PC-9 (cell line): Measurements from ENCODE around the gene TMEM266. TPM values are rescaled to one million over a fixed set of nuclear protein-coding genes. Genes with fewer than 3 reads are reported as not detected.

ENCODE experiments used
- BruUV-seq: library from RNA; stranded (reverse); fragments of 400-500 nt; replicated peaks from 2 replicates; lab custom pipeline; 2021; lab: Mats Ljungman, UMichigan
- CTCF ChIA-PET: fragments of 300-600 bp; sonication (Branson Sonifier 250); formaldehyde crosslinking; loops from one replicate; lab custom pipeline; 2022; ENCODE audit warnings: antibody characterized with exemption; lab: Charles Lee
- POLR2A ChIA-PET: fragments of 300-600 bp; sonication (Branson Sonifier 250); formaldehyde crosslinking; loops from one replicate; lab custom pipeline; 2022; ENCODE audit warnings: antibody characterized with exemption; ENCODE audit not compliant: unreplicated experiment; lab: Charles Lee
- DNase-seq, 2 experiments: peaks; one replicate each; pipeline versions ENCODE4 v3.0.0 to v3.0.0-alpha.2; 2015 to 2022; ENCODE audit warnings: mixed read lengths in 1 of 2
- H2AFZ ChIP-seq: fragments of 200-600 bp; sonication (generic); 2 replicates; pipeline ENCODE4 v1.8.1; 2017; ENCODE audit warnings: antibody characterized with exemption
- H3F3A ChIP-seq: fragments of 200-600 bp; sonication (generic); 2 replicates; pipeline ENCODE4 v1.8.1; 2017; ENCODE audit warnings: antibody characterized with exemption, mild to moderate bottlenecking, low read depth; ENCODE audit not compliant: insufficient read depth
- H3K27ac ChIP-seq: fragments of 200-600 bp; sonication (generic); 2 replicates; pipeline ENCODE4 v1.6.1; 2016; ENCODE audit warnings: mixed run types
- H3K27me3 ChIP-seq: fragments of 200-600 bp; sonication (generic); 2 replicates; pipeline ENCODE4 v1.6.1; 2016; ENCODE audit warnings: low read depth, mixed run types; ENCODE audit not compliant: insufficient read depth
- H3K36me3 ChIP-seq: fragments of 200-600 bp; sonication (generic); 2 replicates; pipeline ENCODE4 v1.6.1; 2016; ENCODE audit warnings: low read depth, mixed run types
- H3K4me1 ChIP-seq: fragments of 200-600 bp; sonication (generic); replicated peaks from 2 replicates; pipeline ENCODE4 v1.6.1; 2016; ENCODE audit warnings: mixed run types; ENCODE audit not compliant: insufficient read depth
- H3K4me2 ChIP-seq: fragments of 200-600 bp; sonication (generic); 2 replicates; pipeline ENCODE4 v1.6.1; 2017; ENCODE audit warnings: mixed run types
- H3K4me3 ChIP-seq: fragments of 200-600 bp; sonication (generic); 2 replicates; pipeline ENCODE4 v1.6.1; 2016; ENCODE audit warnings: mixed run types
- H3K79me2 ChIP-seq: fragments of 200-600 bp; sonication (generic); 2 replicates; pipeline ENCODE4 v1.6.1; 2017; ENCODE audit warnings: low read depth, mixed run types
- H3K9me2 ChIP-seq: fragments of 200-600 bp; sonication (generic); 2 replicates; pipeline ENCODE4 v1.8.1; 2017; ENCODE audit warnings: mild to moderate bottlenecking; ENCODE audit not compliant: insufficient read depth
- H3K9me3 ChIP-seq: fragments of 200-600 bp; sonication (generic); 2 replicates; pipeline ENCODE4 v1.8.1; 2016; ENCODE audit warnings: low read depth; ENCODE audit not compliant: insufficient read depth
- H4K20me1 ChIP-seq: fragments of 200-600 bp; sonication (generic); 2 replicates; pipeline ENCODE4 v1.8.1; 2017; ENCODE audit not compliant: insufficient read depth
- EZH2 ChIP-seq: fragments of 200-600 bp; sonication (generic); IDR thresholded peaks from 2 replicates; pipeline ENCODE4 v1.8.0; 2017; ENCODE audit warnings: antibody characterized with exemption, low read depth
- intact Hi-C: fragments of 100-400 bp; cut with micrococcal nuclease; formaldehyde crosslinking; loops from one replicate; pipeline ENCODE4 v1.10.0; 2022; ENCODE audit not compliant: unreplicated experiment
- total RNA-seq: library from RNA; stranded (reverse); gene quantifications from 2 replicates; pipeline ENCODE4 v1.2.3, GENCODE V29; 2021
- TF ChIP-seq, protein P1 (sequence below): fragments of 200-600 bp; sonication (generic); conservative IDR thresholded peaks from 2 replicates; pipeline ENCODE4 v1.6.1; 2017; ENCODE audit warnings: mixed run types, antibody characterized with exemption, mild to moderate bottlenecking, moderate library complexity

Gene TMEM266
- total RNA-seq, 1 experiment from 2014 or later = 0.41 TPM

DNA sequence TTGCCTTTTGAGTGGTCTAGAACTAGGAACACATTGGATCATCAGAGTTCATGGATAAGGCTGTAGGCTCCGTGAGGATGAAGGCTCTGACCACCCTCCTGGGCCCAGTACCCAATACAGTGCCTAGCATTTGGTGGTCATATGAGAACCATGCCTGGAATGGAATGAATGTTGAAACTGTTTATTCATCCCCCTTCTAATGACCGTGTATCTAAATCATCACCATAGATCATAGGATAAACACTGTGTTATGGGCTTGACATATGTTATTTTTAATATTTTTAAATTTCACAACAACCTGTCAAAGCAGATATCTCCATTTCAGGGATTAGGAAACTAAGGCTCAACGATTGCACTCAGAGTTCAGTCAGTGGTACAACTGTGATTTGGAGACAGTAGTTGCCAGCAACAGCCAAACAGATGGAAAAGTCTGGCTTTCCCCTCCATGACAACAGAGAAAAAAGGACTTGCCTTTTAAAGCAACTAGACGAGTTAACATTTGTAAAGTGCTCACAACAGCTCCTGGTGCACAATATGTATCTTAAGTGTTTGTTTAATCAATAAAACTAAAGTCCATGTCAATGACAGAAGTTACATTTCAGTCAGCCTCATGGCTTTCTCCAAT is 89.6 kb downstream of the TMEM266 start:
- Histone ChIP-seq H3K27me3 (peaks cover 24% of the 10 kb centered on the region), H3K36me3 (no peaks in the 10 kb centered on the region), H3K9me3 (no peaks in the 10 kb centered on the region), H3K4me1 (peaks cover 11% of the 10 kb centered on the region), H2AFZ (no peak overlapping the region), H3F3A (0 out of 2 replicates have a peak, but pooled peaks cover 4% of the 10 kb centered on the region), H3K27ac (no peak overlapping the region), H3K4me3 (no peak overlapping the region), H3K4me2 (no peak overlapping the region), H3K79me2 (no peaks in the 10 kb centered on the region), H4K20me1 (no peaks in the 10 kb centered on the region), H3K9me2 (no peaks in the 10 kb centered on the region)
- ChIA-PET POLR2A (interaction anchor here (0.6 kb wide), 1 partner anchor 976 kb away, joined by 4 read pairs; no protein-coding TSS in a partner anchor), CTCF (interaction anchor here (0.6 to 0.7 kb wide), 2 partner anchors 91 to 371 kb away, joined by 3 to 6 read pairs; no protein-coding TSS in a partner anchor)
- DNase-seq = no peak
- no peak for TF ChIP-seq EZH2
- TF ChIP-seq, protein P1, sequence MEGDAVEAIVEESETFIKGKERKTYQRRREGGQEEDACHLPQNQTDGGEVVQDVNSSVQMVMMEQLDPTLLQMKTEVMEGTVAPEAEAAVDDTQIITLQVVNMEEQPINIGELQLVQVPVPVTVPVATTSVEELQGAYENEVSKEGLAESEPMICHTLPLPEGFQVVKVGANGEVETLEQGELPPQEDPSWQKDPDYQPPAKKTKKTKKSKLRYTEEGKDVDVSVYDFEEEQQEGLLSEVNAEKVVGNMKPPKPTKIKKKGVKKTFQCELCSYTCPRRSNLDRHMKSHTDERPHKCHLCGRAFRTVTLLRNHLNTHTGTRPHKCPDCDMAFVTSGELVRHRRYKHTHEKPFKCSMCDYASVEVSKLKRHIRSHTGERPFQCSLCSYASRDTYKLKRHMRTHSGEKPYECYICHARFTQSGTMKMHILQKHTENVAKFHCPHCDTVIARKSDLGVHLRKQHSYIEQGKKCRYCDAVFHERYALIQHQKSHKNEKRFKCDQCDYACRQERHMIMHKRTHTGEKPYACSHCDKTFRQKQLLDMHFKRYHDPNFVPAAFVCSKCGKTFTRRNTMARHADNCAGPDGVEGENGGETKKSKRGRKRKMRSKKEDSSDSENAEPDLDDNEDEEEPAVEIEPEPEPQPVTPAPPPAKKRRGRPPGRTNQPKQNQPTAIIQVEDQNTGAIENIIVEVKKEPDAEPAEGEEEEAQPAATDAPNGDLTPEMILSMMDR = no peak
- BruUV-seq = no TSS peak
- intact Hi-C loops = no loop called here

DNA sequence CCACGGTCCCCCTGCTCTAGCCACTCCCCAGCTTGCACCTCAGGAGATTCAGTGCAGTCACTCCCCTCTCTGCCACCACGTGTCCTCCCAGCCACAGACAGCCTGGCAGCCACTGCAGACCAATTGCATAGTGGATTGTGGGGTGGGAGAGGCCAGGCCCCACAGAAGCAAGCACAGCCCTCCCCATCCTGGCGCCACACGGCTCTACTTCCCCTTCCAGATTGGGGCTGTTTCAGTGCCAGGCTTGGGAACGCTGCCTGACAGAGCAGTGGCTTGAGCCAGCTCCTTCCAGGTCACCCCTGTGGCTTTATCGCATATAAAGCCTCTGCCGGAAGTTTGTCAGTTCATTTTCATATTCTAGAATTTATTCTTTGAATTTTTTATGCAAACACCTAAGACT is 90.7 kb downstream of the TMEM266 start:
- no peak for DNase-seq
- no peaks in the 10 kb centered on the region for H3K36me3 ChIP-seq
- H3K27me3 ChIP-seq = peaks cover 15% of the 10 kb centered on the region; the same call in 1 of the 2 replicates
- H3K79me2 ChIP-seq = no peaks in the 10 kb centered on the region
- H3K4me2 ChIP-seq = no peak overlapping the region
- H3K4me1 ChIP-seq = peaks cover 11% of the 10 kb centered on the region
- no TSS peak for BruUV-seq
- no peak overlapping the region for H2AFZ ChIP-seq
- H3F3A ChIP-seq = 0 out of 2 replicates have a peak, but pooled peaks cover 4% of the 10 kb centered on the region
- no peak overlapping the region for H3K4me3 ChIP-seq
- H4K20me1 ChIP-seq = no peaks in the 10 kb centered on the region
- no peaks in the 10 kb centered on the region for H3K9me2 ChIP-seq
- POLR2A ChIA-PET = no interaction called here
- intact Hi-C loops = no loop called here
- no peak for TF ChIP-seq EZH2
- TF ChIP-seq, protein P1 = no peak
- no peak overlapping the region for H3K27ac ChIP-seq
- H3K9me3 ChIP-seq = no peaks in the 10 kb centered on the region
- CTCF ChIA-PET = interaction anchor here (0.7 kb wide), 1 partner anchor 92 kb away, joined by 3 read pairs; no protein-coding TSS in a partner anchor

DNA sequence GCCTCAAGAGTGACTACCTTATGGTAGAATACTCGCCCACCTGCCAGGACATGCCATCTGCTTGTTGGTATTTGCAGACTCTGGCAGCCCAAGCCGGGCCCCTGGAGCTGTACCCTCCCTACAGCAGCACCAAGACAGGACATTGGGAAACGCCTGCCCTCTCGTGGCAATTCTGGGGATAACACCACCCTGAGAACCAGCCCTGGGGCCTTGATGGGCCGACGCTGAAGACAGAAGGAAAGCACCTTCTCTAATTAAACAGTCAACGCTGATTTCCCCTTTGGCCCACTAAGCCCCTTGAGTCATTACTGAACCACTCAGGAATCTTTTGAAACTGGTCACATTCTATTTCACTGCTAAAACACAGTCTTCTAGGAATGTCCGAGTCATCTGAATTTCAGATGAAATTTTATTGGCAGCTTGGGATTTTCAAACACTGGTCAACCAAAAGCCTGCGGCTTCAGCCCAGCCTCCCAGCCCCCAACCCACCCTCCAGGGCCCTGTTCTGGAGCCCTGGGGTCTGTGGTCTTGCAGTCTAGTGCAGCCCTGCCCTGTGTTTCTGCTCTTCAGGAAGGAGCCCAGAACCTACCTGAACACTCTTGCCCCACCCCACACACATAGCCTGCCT is 91.3 kb downstream of the TMEM266 start:
- H4K20me1 ChIP-seq = no peaks in the 10 kb centered on the region
- H3K4me2 ChIP-seq = peak overlapping the region; percentile 50
- DNase-seq = peak; percentile 75 to 76
- H3K27ac ChIP-seq = peak overlapping the region; percentile 37; the same call in 1 of the 2 replicates
- peaks cover 11% of the 10 kb centered on the region for H3K4me1 ChIP-seq
- no peaks in the 10 kb centered on the region for H3K79me2 ChIP-seq
- no TSS peak for BruUV-seq
- H3K27me3 ChIP-seq = peaks cover 9% of the 10 kb centered on the region; the same call in 1 of the 2 replicates
- no peaks in the 10 kb centered on the region for H3K9me2 ChIP-seq
- H3K36me3 ChIP-seq = no peaks in the 10 kb centered on the region
- CTCF ChIA-PET = interaction anchor here (0.6 kb wide), 1 partner anchor 34 kb away, joined by 4 read pairs; no protein-coding TSS in a partner anchor
- no peak for TF ChIP-seq EZH2
- TF ChIP-seq, protein P1 = peak; percentile 94
- intact Hi-C loops = no loop called here
- H2AFZ ChIP-seq = peak overlapping the region; percentile 29; the same call in 1 of the 2 replicates
- H3K9me3 ChIP-seq = no peaks in the 10 kb centered on the region
- H3F3A ChIP-seq = 0 out of 2 replicates have a peak, but pooled peaks cover 4% of the 10 kb centered on the region
- POLR2A ChIA-PET = no interaction called here
- no peak overlapping the region for H3K4me3 ChIP-seq
